CD4-positive, alpha-beta T cell treated with Interleukin-4 for 1 hour (primary cell): ENCODE results near the gene RLF.

Experiments
- DNase-seq, 2 donors: peaks; one replicate each; pipeline ENCODE4 v3.0.0-alpha.2; 2020 to 2022

RLF gene

GRCh38 chr1:40161125-40161887, at the start of gene RLF:
Gene RLF, plus strand, starts transcription at chr1:40161387. Its CDS starts 13 bp downstream, at chr1:40161400.
- DNase-seq = peak; percentile 94

- no peak for DNase-seq
These were observed 46.8 kb upstream of the RLF start for GRCh38 chr1:40114400-40114799.

- no peak for DNase-seq
These were observed 41.1 kb upstream of the RLF start for GRCh38 chr1:40120128-40120527.

GRCh38 chr1:40122855-40123254, 38.3 kb upstream of the RLF start:
- DNase-seq = no peak

GRCh38 chr1:40130892-40131291, 30.3 kb upstream of the RLF start:
- DNase-seq = no peak

GRCh38 chr1:40132383-40133311, 28.5 kb upstream of the RLF start:
- DNase-seq = no peak

- no peak for DNase-seq
These were observed 27.9 kb upstream of the RLF start for GRCh38 chr1:40133312-40133665.

- no peak for DNase-seq
These were observed 27.3 kb upstream of the RLF start for GRCh38 chr1:40133839-40134238.

GRCh38 chr1:40140211-40140973, 20.8 kb upstream of the RLF start:
- DNase-seq = no peak

GRCh38 chr1:40141878-40142535, 19.2 kb upstream of the RLF start:
- no peak for DNase-seq

- DNase-seq = peak; percentile 62 to 77
These were observed 17.2 kb upstream of the RLF start for GRCh38 chr1:40143891-40144575.

GRCh38 chr1:40151457-40152079, 9.6 kb upstream of the RLF start:
- DNase-seq = no peak

- peak; percentile 43 to 74 for DNase-seq
These were observed 8.0 kb upstream of the RLF start for GRCh38 chr1:40153073-40153770.

- no peak for DNase-seq
These were observed 6.1 kb upstream of the RLF start for GRCh38 chr1:40155135-40155534.

- DNase-seq = no peak
These were observed 5.3 kb upstream of the RLF start for GRCh38 chr1:40155910-40156309.

- DNase-seq = no peak
These were observed 422 bp upstream of the RLF start for GRCh38 chr1:40160806-40161124.

- peak in 1 of 2 donors; percentile 11 for DNase-seq
These were observed 756 bp downstream of the RLF start for GRCh38 chr1:40161888-40162397.

- no peak for DNase-seq
These were observed 1.7 kb downstream of the RLF start for GRCh38 chr1:40162753-40163441.

- no peak for DNase-seq
These were observed 6.1 kb downstream of the RLF start for GRCh38 chr1:40167317-40167716.

GRCh38 chr1:40171036-40171435, 9.8 kb downstream of the RLF start:
- DNase-seq = no peak
